Measurements from ENCODE around the gene ZBTB7A.

Gene ZBTB7A

DNA sequence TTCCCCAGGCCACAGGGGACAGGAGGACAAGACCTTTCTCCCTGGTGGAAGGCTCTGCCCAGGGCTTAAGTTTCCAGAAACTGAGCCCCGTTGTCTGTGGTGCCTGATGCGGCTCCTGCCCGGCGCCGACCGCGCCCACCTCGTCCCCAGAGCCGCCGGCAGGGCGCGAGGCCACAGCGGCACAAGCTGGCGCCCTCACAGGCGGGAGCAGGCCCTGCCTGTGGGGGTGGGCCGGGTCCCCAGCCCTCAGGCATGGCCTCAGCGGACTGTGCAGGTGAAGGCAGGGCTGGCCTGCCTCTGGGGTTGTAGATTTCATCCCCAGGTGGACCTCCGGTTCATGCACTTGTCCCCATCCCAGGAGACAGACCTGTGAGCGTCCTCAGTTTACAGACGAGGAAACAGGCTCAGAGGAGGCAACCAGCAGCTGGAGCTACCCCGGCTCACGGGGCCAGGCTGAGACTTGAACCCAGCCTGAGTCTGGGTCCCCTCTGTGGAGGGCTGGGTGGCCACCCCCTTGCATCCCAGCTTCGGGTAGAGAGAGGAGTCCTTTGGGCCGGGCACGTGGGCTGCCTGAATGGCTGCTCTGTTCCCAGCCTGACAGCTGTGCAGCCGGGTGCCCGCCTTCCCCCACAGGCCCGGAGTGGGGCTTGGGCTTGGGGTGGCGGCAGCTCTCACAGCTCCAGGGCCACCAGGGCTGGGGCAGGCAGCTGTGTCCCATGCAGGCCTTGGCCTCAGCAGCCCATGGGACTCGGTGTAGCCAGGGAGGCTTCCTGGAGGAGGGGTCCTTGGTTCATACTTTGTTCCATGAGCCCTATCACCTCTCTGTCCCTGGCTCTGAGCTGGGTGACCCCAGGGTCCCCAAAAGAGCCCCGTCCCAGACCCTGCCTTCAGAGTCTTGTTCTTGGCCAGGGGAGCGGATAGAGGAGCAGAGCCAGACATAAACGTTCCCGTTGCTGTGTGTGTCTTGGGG lies 32.4 kb downstream of the ZBTB7A start:
- no peak overlapping the region for H3K27ac ChIP-seq (ENCODE audit: low read length)
- no peak for TF ChIP-seq EZH2 (IDR thresholded peaks at IDR 0.05; ENCODE audit: borderline replicate concordance, low read depth, low read length, severe bottlenecking)
- TF ChIP-seq, protein P1, sequence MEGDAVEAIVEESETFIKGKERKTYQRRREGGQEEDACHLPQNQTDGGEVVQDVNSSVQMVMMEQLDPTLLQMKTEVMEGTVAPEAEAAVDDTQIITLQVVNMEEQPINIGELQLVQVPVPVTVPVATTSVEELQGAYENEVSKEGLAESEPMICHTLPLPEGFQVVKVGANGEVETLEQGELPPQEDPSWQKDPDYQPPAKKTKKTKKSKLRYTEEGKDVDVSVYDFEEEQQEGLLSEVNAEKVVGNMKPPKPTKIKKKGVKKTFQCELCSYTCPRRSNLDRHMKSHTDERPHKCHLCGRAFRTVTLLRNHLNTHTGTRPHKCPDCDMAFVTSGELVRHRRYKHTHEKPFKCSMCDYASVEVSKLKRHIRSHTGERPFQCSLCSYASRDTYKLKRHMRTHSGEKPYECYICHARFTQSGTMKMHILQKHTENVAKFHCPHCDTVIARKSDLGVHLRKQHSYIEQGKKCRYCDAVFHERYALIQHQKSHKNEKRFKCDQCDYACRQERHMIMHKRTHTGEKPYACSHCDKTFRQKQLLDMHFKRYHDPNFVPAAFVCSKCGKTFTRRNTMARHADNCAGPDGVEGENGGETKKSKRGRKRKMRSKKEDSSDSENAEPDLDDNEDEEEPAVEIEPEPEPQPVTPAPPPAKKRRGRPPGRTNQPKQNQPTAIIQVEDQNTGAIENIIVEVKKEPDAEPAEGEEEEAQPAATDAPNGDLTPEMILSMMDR (IDR thresholded peaks at IDR 0.05; ENCODE audit: borderline replicate concordance, extremely low read depth, low read length, poor library complexity, severe bottlenecking), result no peak
- no peaks in the 10 kb centered on the region for H3K9me3 ChIP-seq (ENCODE audit: insufficient read depth, low read length, severe bottlenecking)
- H3K9ac ChIP-seq (ENCODE audit: low read depth, low read length), result no peak overlapping the region
- H3K36me3 ChIP-seq (ENCODE audit: insufficient read depth, low read length), result peaks cover 72% of the 10 kb centered on the region
- DNase-seq (no peak), ATAC-seq (ENCODE audit: insufficient read depth, low read depth) (peak; percentile 6; the same call in 1 of the 3 replicates)
- H3K27me3 ChIP-seq (ENCODE audit: insufficient read depth, low read length, poor library complexity), result no peaks in the 10 kb centered on the region
- no peaks in the 10 kb centered on the region for H3K79me2 ChIP-seq (ENCODE audit: insufficient read depth, low read length)
- H3K4me2 ChIP-seq (ENCODE audit: insufficient read depth, low read length), result no peak overlapping the region
- H4K20me1 ChIP-seq (ENCODE audit: insufficient read depth, low read length), result peaks cover 13% of the 10 kb centered on the region
- no peaks in the 10 kb centered on the region for H3K4me1 ChIP-seq (ENCODE audit: insufficient read depth, low read length)
- H2AFZ ChIP-seq (ENCODE audit: low read depth, low read length), result no peak overlapping the region
- no peak overlapping the region for H3K4me3 ChIP-seq (ENCODE audit: low read depth in 1 of 2, low read length in 2 of 2)

- Histone ChIP-seq H3K4me1 (ENCODE audit: insufficient read depth, low read length) (no peaks in the 10 kb centered on the region), H3K9ac (ENCODE audit: low read depth, low read length) (no peak overlapping the region), H3K4me2 (ENCODE audit: insufficient read depth, low read length) (no peak overlapping the region), H3K4me3 (ENCODE audit: low read depth in 1 of 2, low read length in 2 of 2) (no peak overlapping the region), H3K27me3 (ENCODE audit: insufficient read depth, low read length, poor library complexity) (no peaks in the 10 kb centered on the region), H3K9me3 (ENCODE audit: insufficient read depth, low read length, severe bottlenecking) (no peaks in the 10 kb centered on the region), H3K79me2 (ENCODE audit: insufficient read depth, low read length) (no peaks in the 10 kb centered on the region), H2AFZ (ENCODE audit: low read depth, low read length) (no peak overlapping the region), H3K27ac (ENCODE audit: low read length) (no peak overlapping the region), H4K20me1 (ENCODE audit: insufficient read depth, low read length) (peaks cover 13% of the 10 kb centered on the region), H3K36me3 (ENCODE audit: insufficient read depth, low read length) (peaks cover 82% of the 10 kb centered on the region)
- TF ChIP-seq, protein P1 (IDR thresholded peaks at IDR 0.05; ENCODE audit: borderline replicate concordance, extremely low read depth, low read length, poor library complexity, severe bottlenecking), result no peak
- no peak for TF ChIP-seq EZH2 (IDR thresholded peaks at IDR 0.05; ENCODE audit: borderline replicate concordance, low read depth, low read length, severe bottlenecking)
- ATAC-seq (ENCODE audit: insufficient read depth, low read depth) (no peak), DNase-seq (no peak)
These were observed 33.4 kb downstream of the ZBTB7A start for GRCh38 chr19:4033028-4033956.

- ATAC-seq (ENCODE audit: insufficient read depth, low read depth), result no peak
- Histone ChIP-seq H3K4me2 (ENCODE audit: insufficient read depth, low read length) (no peak overlapping the region), H3K36me3 (ENCODE audit: insufficient read depth, low read length) (peaks cover 84% of the 10 kb centered on the region), H3K4me3 (ENCODE audit: low read depth in 1 of 2, low read length in 2 of 2) (no peak overlapping the region), H3K4me1 (ENCODE audit: insufficient read depth, low read length) (no peaks in the 10 kb centered on the region), H2AFZ (ENCODE audit: low read depth, low read length) (no peak overlapping the region), H3K79me2 (ENCODE audit: insufficient read depth, low read length) (no peaks in the 10 kb centered on the region; the same call in 1 of the 2 replicates), H3K27me3 (ENCODE audit: insufficient read depth, low read length, poor library complexity) (no peaks in the 10 kb centered on the region), H3K27ac (ENCODE audit: low read length) (no peak overlapping the region), H4K20me1 (ENCODE audit: insufficient read depth, low read length) (peaks cover 13% of the 10 kb centered on the region), H3K9me3 (ENCODE audit: insufficient read depth, low read length, severe bottlenecking) (no peaks in the 10 kb centered on the region), H3K9ac (ENCODE audit: low read depth, low read length) (no peak overlapping the region)
- DNase-seq, result no peak
- TF ChIP-seq EZH2 (IDR thresholded peaks at IDR 0.05; ENCODE audit: borderline replicate concordance, low read depth, low read length, severe bottlenecking), result no peak
- TF ChIP-seq, protein P1 (IDR thresholded peaks at IDR 0.05; ENCODE audit: borderline replicate concordance, extremely low read depth, low read length, poor library complexity, severe bottlenecking), result no peak
These were observed 34.3 kb downstream of the ZBTB7A start for GRCh38 chr19:4032436-4032835.

All from DND-41 (cell line).